Glomerular endothelial cell (primary cell): ENCODE data around the gene CCNA2. TPM values are rescaled to one million over a fixed set of nuclear protein-coding genes. Genes with fewer than 3 reads are reported as not detected.
A peak's percentile ranks its signal among the peaks of the same experiment; 100 is the strongest.

Experiments used
- DNase-seq: peaks from one replicate; pipeline ENCODE4 v3.0.0-alpha.2; 2011; ENCODE audit warnings: low read depth, low spot score; ENCODE audit errors: extremely low read depth
- total RNA-seq: library from RNA; depleted of rRNA; stranded (reverse); fragments of >200 nt; gene quantifications from 2 replicates; pipeline ENCODE4 v1.2.3, GENCODE V29; 2015

The CCNA2 gene
- total RNA-seq, 1 donor from 2014 or later = 24.0 TPM

DNA sequence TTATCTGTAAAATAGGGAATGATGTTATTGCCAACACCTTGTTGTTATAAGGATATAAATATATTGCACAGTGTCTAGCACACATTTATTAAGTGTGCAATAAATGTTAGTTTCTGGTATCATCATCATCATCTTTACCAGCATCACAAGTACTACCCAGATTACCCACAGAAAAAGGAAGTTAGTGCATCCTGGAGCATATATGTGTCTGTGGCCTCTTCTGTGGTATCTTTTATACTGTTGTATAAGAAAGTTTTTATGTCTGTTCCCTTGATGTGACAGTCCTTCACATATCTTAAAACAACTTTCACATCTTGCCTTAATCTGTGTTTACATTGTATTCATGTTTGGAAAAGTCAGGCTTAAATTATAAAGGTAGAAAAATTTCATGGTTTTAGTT lies 12.6 kb downstream of the CCNA2 start:
- DNase-seq = no peak

DNA sequence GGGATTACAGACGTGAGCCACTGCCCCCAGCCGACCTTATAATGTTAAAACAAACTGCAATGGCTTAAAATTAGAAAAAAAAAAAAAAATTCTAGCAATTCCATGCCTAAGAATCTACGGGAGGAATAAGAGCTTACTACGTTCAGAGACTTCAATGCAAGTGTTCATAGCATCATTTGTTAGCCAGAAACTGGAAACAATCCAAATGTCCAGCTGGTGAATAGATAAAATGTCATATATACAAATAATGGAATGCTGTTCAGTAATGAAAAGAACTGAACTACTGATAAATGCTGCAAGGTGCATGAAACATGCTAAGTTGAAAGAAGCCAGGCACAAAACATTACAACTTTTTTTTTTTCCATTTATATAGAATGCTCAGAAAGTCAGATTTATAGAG lies 17.3 kb downstream of the CCNA2 start:
- DNase-seq = no peak

GRCh38 chr4:121801715-121802075 lies 22.0 kb downstream of the CCNA2 start:
- DNase-seq = no peak

GRCh38 chr4:121800961-121801714 lies 22.5 kb downstream of the CCNA2 start, which contains the start of gene EXOSC9:
Gene EXOSC9, plus strand, starts transcription at chr4:121801323. Its CDS starts 102 bp downstream, at chr4:121801425.
- peak; percentile 72 for DNase-seq

GRCh38 chr4:121800638-121800960 lies 23.1 kb downstream of the CCNA2 start:
- no peak for DNase-seq

- no peak for DNase-seq
These were observed 23.7 kb downstream of the CCNA2 start for GRCh38 chr4:121799867-121800501.

DNA sequence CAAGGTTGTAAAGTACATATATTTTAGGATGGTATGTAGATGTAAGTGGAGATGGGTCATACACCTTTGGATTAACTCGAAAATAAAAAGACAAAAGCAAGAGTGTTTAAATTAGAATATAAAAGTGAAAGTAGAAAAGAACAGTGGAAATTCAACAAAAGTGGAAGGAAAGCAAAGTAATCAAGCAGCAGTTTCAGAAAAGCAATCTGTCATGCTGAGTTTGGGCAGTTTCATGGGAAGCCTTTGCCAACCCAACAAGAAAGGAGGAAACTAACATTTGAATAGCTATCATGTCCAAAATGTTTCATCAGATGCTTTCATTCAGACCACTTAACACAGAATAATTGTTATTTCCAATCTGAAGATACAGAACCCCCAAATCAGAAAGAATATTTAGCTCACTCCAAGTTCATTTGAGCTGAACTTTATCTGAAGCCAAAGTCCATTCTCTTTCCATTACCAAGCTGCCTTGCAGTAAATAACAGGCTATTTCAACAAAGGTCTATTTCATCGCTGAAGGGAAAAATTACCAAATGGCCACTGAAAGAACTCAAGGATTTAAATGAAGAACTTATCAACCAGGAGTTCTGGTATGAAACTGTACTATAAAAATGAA lies 24.4 kb downstream of the CCNA2 start:
- DNase-seq = no peak

DNA sequence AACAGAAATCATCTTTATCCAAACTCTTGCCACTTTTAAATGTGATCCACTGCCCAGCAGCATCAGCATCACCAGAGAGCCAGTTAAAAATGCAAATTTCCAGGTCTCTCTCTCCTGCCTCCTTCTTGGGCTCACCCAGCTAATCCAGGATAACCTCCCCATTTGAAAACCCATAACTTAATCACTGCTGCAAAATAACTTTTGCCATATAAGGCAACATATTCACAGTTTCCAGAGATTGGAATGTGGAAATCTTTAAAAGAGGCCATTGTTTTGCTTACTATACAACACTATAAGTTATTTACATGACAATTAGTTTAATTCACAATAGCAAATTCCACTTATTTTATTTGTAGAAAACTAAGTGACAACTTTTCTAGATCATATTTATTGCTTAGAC lies 27.4 kb downstream of the CCNA2 start:
- no peak for DNase-seq

DNA sequence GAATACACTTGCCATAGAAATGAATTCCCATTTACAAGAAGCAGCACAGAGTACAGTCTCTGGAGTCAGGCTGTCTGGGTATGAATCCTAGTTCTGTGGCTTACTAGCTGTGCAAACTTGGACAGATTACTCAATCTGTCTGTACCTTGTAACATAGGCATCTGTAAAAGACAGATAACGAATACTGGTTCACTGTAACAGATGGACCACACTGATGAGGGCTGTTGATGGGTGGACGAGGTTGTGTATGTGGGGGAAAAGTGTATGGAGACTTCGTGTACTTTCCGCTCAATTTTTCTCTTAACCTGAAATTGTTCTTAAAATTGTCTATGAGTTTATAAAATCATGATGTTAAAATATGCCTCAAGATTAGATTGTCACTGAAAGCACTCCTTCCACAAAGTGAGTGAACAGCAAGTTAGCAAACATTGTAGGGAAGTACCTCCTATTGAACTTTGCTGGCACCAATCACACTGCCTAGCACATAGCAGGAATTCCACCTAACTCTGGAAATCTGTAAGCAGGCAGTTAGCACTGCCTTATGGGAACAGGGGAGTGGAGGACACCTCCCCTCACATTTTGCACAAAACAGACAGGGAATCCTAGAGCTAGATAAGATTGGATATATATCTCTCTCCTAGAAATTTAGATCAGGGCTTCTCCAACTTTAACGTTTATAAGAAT lies 29.0 kb downstream of the CCNA2 start:
- no peak for DNase-seq

GRCh38 chr4:121792966-121793365 lies 30.7 kb downstream of the CCNA2 start:
- DNase-seq = no peak

- no peak for DNase-seq
These were observed 32.2 kb downstream of the CCNA2 start for GRCh38 chr4:121791481-121791880.

DNA sequence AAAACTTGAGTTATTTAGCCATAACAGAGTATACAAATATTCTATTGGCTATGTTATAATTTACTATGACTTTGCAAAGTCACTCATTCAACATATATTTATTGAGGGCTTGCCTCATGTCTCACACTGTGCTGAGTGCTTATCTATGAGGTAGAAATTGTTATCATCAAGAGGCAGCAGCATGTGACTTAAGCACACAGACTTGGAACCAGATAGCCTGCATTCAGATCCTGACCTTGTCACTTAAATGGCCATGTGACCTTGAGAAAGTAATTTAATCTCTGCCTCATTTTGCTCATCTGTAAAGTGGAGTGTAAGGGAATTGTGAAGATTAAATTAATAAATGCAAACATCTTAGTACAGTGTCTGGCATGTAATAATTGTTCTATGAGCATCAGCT lies 32.7 kb downstream of the CCNA2 start:
- no peak for DNase-seq

DNA sequence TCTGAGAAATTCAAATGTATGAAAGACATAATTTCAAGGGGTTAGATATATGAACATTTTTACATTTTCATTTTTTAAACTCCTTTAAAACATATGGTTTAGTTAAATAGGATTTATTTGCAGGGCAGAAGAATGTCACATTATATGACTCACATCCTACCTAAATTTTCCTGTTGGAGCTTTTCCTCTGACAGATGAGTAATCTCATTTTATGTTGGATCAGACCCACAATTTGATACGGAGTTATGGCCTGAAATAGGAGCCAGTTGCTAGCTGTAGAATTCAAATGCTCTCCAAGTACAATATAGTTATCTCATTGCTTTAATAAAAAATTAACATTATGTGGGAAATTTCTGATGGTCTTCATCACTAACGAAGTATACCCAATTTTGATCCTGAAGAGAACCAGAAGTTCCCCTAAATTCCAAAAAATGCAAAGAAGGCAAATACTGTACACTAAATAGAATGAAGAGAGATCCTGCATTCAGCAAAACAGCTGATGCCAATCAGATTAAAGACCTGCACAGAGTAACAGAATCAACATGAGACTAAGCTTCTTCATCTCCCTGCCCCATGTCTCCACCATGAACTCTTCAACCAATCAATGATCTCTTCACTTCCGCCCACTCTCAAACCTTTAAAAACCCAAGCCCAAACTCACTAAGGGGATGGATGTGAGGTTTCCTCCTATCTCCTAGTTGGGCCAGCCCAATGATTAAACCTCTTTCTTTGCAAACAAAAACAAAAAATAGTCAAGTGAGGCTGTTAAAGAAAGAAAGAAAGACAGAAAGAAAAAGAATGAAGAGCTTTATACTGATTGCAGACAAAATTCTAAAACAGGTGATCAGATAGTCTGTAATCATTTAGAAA lies 33.5 kb downstream of the CCNA2 start:
- peak; percentile 62 for DNase-seq

DNA sequence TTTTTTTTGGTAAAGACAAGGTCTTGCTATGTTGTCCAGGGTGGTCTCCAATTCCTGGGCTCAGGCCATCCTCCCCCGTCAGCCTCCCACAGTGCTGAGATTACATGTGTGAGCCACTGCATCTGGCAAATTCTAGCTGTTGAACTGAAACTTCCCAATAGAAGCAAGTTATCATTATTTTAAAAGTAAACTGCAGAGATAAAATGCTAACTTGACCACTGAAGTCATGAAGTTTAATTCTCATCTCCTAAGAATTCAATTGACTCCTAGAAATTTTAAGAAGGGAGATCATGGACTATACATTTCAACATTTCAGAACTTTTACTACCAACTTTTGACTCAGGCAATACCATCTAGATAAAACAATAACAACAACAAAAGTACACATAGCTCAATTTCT lies 34.2 kb downstream of the CCNA2 start:
- DNase-seq = no peak

DNA sequence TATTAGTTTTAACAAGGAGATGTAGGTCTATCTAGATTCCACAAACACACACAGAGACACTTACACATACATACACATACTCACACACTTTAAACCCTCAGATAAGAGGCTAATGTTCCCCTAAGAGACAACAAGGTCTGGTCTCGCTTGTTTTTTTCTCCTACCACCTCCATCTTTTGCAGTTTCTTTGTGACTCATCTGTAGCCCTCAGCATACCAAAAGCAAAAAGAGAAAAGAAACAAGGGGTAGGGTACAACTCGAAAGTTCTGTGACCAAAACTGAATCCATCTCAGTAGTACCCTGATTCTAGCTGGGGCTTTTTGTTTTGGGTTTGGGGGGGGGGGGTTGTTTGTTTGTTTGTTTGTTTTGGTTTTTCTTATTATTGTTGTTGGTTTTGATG lies 34.8 kb downstream of the CCNA2 start:
- DNase-seq = no peak

GRCh38 chr4:121786221-121786620 lies 37.5 kb downstream of the CCNA2 start:
- DNase-seq = no peak

DNA sequence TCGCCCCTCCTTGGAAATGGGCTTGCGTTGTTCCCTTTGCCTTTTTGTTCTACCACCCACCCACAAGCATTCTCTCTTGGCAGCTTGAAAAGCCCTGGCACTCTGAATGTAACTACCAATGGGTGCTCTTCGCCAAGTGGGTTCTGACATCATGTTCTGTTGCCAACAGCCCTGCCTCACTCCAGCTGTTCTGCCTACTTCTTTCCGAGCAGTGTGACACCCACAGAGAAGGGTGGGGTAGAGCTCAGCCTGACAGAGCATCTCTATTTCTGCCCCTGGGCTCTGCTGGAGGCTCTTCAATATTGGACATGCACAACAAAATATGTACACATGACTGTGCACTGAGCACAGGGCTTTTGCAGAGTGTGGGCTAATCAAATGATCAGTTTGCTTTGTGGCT lies 38.2 kb downstream of the CCNA2 start:
- DNase-seq = no peak

GRCh38 chr4:121784975-121785374 lies 38.7 kb downstream of the CCNA2 start:
- peak; percentile 61 for DNase-seq

DNA sequence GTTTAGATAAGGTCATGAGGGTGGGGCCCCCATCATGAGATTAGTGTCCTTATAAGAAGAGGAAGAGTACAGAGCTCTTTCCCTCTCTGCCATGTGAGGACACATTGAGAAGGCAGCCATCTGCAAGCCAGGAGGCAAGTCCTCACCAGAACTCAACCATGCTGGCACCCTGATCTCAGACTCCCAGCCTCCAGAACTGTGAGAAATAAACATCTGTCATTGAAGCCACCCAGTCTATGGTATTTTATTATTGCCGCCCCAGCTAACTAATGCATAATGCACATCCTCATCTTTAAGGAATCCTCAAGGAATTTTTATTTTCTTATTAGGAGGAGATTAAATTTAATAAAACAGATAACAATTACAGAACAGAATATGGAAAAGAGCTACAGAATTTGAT lies 39.3 kb downstream of the CCNA2 start:
- no peak for DNase-seq

DNA sequence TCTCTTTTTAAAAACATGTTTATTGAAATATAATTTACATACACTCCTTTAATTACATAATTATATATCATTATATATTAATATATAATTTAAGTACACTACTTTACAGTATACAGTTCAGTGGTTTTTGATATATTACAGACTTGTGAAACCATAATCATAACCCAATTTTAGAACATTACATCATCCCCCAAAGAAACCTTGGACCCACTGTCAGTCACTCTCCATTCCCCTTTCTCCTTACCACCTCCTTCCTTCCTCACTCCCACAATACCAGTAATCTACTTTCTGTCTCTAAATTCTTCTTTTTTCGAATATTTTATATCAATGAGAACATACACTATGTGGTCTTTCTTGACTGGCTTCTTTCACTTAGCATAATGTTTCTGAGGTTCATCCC lies 40.5 kb downstream of the CCNA2 start:
- DNase-seq = no peak
